Measurements from ENCODE around the gene TMEM205. TPM values are rescaled to one million over a fixed set of nuclear protein-coding genes. Genes with fewer than 3 reads are reported as not detected.

Gene TMEM205
- total and polyA plus RNA-seq, 2 of the 13 experiments (the other 11 are each of a cell fraction or from before 2014, with no cell fraction given): 45.5 to 98.7 TPM

DNA sequence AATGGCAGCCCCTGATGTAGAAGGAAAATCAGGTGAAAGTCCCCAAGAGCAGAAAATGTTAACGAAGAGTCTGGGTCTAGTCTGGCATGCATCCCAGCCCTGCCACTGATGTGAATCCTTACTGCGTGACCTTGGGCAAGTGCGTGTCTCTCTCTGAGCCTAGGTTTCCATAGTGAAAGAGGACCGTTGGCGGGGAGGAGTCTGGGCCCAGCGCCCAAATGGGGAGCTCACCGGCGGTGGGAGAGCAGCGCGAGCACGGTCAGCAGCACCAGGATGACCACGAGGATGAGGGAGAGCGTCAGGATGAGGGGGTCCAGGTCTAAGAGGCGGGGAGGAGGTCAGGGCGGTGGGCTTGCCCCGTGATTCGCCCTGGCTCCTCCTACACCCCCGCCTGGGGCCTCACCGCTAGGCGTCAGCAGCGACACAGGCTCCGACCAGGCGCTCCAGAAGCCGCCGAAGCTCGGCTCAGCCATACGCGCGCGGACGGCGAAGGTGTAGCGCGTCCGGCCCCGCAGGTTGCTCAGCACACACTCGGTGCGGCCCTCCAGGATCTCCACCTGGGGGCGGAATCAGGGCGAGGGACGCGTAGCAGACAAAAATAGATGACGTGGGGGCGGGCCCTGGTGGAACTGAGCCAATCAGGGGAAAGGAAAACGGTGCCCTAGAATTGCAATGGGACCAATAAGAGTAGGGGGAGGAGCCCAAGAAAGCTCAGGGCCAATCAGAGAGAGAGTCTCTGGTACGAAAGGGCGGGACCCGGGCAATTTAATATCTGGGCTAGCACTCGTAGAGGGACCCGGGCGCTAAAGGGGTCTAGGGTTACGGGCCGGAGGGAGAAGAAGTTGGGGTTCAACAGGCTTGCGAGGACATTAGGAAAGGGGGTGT, 34.8 kb upstream of the TMEM205 start (continued):
- peak; percentile 93 for TF ChIP-seq UBTF (CRISPR knock-in tag; IDR thresholded peaks at IDR 0.05)
- TF ChIP-seq SALL2 (CRISPR knock-in tag; IDR thresholded peaks at IDR 0.05): no peak
- TF ChIP-seq ZNF281 (CRISPR knock-in tag; IDR thresholded peaks at IDR 0.05; ENCODE audit: borderline replicate concordance): no peak
- TF ChIP-seq, protein P1, sequence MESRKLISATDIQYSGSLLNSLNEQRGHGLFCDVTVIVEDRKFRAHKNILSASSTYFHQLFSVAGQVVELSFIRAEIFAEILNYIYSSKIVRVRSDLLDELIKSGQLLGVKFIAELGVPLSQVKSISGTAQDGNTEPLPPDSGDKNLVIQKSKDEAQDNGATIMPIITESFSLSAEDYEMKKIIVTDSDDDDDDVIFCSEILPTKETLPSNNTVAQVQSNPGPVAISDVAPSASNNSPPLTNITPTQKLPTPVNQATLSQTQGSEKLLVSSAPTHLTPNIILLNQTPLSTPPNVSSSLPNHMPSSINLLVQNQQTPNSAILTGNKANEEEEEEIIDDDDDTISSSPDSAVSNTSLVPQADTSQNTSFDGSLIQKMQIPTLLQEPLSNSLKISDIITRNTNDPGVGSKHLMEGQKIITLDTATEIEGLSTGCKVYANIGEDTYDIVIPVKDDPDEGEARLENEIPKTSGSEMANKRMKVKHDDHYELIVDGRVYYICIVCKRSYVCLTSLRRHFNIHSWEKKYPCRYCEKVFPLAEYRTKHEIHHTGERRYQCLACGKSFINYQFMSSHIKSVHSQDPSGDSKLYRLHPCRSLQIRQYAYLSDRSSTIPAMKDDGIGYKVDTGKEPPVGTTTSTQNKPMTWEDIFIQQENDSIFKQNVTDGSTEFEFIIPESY (CRISPR knock-in tag; IDR thresholded peaks at IDR 0.05): peak; percentile 84; the same call in 1 of the 2 replicates
- TF ChIP-seq ZNF569 (CRISPR knock-in tag; IDR thresholded peaks at IDR 0.05; ENCODE audit: borderline replicate concordance): no peak
- TF ChIP-seq, protein P2, sequence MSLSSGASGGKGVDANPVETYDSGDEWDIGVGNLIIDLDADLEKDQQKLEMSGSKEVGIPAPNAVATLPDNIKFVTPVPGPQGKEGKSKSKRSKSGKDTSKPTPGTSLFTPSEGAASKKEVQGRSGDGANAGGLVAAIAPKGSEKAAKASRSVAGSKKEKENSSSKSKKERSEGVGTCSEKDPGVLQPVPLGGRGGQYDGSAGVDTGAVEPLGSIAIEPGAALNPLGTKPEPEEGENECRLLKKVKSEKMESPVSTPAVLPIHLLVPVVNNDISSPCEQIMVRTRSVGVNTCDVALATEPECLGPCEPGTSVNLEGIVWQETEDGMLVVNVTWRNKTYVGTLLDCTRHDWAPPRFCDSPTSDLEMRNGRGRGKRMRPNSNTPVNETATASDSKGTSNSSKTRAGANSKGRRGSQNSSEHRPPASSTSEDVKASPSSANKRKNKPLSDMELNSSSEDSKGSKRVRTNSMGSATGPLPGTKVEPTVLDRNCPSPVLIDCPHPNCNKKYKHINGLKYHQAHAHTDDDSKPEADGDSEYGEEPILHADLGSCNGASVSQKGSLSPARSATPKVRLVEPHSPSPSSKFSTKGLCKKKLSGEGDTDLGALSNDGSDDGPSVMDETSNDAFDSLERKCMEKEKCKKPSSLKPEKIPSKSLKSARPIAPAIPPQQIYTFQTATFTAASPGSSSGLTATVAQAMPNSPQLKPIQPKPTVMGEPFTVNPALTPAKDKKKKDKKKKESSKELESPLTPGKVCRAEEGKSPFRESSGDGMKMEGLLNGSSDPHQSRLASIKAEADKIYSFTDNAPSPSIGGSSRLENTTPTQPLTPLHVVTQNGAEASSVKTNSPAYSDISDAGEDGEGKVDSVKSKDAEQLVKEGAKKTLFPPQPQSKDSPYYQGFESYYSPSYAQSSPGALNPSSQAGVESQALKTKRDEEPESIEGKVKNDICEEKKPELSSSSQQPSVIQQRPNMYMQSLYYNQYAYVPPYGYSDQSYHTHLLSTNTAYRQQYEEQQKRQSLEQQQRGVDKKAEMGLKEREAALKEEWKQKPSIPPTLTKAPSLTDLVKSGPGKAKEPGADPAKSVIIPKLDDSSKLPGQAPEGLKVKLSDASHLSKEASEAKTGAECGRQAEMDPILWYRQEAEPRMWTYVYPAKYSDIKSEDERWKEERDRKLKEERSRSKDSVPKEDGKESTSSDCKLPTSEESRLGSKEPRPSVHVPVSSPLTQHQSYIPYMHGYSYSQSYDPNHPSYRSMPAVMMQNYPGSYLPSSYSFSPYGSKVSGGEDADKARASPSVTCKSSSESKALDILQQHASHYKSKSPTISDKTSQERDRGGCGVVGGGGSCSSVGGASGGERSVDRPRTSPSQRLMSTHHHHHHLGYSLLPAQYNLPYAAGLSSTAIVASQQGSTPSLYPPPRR (CRISPR knock-in tag; IDR thresholded peaks at IDR 0.05; ENCODE audit: borderline replicate concordance): peak; percentile 51; the same call in 1 of the 2 replicates
- TF ChIP-seq NR3C1 (CRISPR knock-in tag; IDR thresholded peaks at IDR 0.05): no peak
- TF ChIP-seq ZNF747 (CRISPR knock-in tag; IDR thresholded peaks at IDR 0.05; ENCODE audit: borderline replicate concordance): no peak
- TF ChIP-seq ZNF572 (CRISPR knock-in tag; IDR thresholded peaks at IDR 0.05): 0 out of 2 replicates have a peak, but pooled peaks have one; percentile 73
- no peak for TF ChIP-seq SNAPC5 (CRISPR knock-in tag; IDR thresholded peaks at IDR 0.05; ENCODE audit: borderline replicate concordance)
- TF ChIP-seq SMAD3 (CRISPR knock-in tag; IDR thresholded peaks at IDR 0.05): 0 out of 2 replicates have a peak, but pooled peaks have one; percentile 21
- TF ChIP-seq JUNB (CRISPR knock-in tag; IDR thresholded peaks at IDR 0.05; ENCODE audit: borderline replicate concordance): no peak
- TF ChIP-seq ZNF101 (CRISPR knock-in tag; IDR thresholded peaks at IDR 0.05; ENCODE audit: borderline replicate concordance, low read depth): no peak
- peak; percentile 48; the same call in 1 of the 2 replicates for TF ChIP-seq KDM5B (CRISPR knock-in tag; IDR thresholded peaks at IDR 0.05; ENCODE audit: borderline replicate concordance)
- no peak for TF ChIP-seq CCAR2 (optimal IDR thresholded peaks at IDR 0.05; ENCODE audit: low read depth, low read length)
